CD4-positive, CD25-positive, alpha-beta regulatory T cell (primary cell): Measurements from ENCODE around the gene COL4A1. TPM values are rescaled to one million over a fixed set of nuclear protein-coding genes. Genes with fewer than 3 reads are reported as not detected.

ENCODE experiments used
- ATAC-seq, 2 donors: fragments of 150-1000 bp; cut with Tn5 transposase; one replicate each; pipeline ENCODE4 v1.10.0; 2021; ENCODE audit warnings: low read depth in 2 of 2, moderate number of reproducible peaks in 2 of 2, moderate library complexity in 1 of 2
- DNase-seq, 3 donors: peaks; one replicate each; pipeline versions ENCODE4 v3.0.0 to v3.0.0-alpha.2; 2012 to 2022; ENCODE audit warnings: mixed read lengths in 1 of 3
- H3K27ac ChIP-seq: one replicate; pipeline ENCODE4 v1.7.0; 2013; ENCODE audit warnings: mild to moderate bottlenecking, low read length; ENCODE audit not compliant: insufficient read depth, poor library complexity, severe bottlenecking
- H3K27me3 ChIP-seq: one replicate; pipeline ENCODE4 v1.7.0; 2013; ENCODE audit warnings: low read length; ENCODE audit not compliant: control insufficient read depth, insufficient read depth
- H3K36me3 ChIP-seq: one replicate; pipeline ENCODE4 v1.7.0; 2013; ENCODE audit warnings: mild to moderate bottlenecking, low read length, moderate library complexity; ENCODE audit not compliant: control insufficient read depth, insufficient read depth
- H3K4me1 ChIP-seq: 2 replicates; pipeline ENCODE4 v1.7.0; 2013; ENCODE audit warnings: mild to moderate bottlenecking, low read length; ENCODE audit not compliant: insufficient read depth, control insufficient read depth, poor library complexity, severe bottlenecking
- H3K4me3 ChIP-seq: one replicate; pipeline ENCODE4 v1.7.0; 2013; ENCODE audit warnings: low read depth, mild to moderate bottlenecking, low read length, moderate library complexity
- H3K9me3 ChIP-seq, 2 experiments: 1 replicate in 1 of 2; 2 replicates in 1 of 2; pipeline ENCODE4 v1.7.0; 2013; ENCODE audit warnings: low read length in 2 of 2, mild to moderate bottlenecking in 1 of 2, moderate library complexity in 1 of 2; ENCODE audit not compliant: control insufficient read depth in 2 of 2
- H3K27ac Mint-ChIP-seq, 3 donors: one replicate each; pipeline ENCODE4 v1.8.0; 2020 to 2022; ENCODE audit warnings: mild to moderate bottlenecking in 3 of 3, mixed read lengths in 3 of 3, moderate library complexity in 2 of 3
- H3K27me3 Mint-ChIP-seq: one replicate; pipeline ENCODE4 v1.8.0; 2022; ENCODE audit warnings: mild to moderate bottlenecking, mixed read lengths
- H3K36me3 Mint-ChIP-seq: one replicate; pipeline ENCODE4 v1.8.0; 2020; ENCODE audit warnings: mixed read lengths
- H3K4me1 Mint-ChIP-seq, 4 donors: one replicate each; pipeline ENCODE4 v1.8.0; 2020 to 2022; ENCODE audit warnings: mixed read lengths in 4 of 4, mild to moderate bottlenecking in 1 of 4
- H3K4me3 Mint-ChIP-seq, 4 donors: one replicate each; pipeline ENCODE4 v1.8.0; 2020 to 2022; ENCODE audit warnings: mild to moderate bottlenecking in 4 of 4, mixed read lengths in 4 of 4, moderate library complexity in 3 of 4
- H3K9me3 Mint-ChIP-seq, 7 donors: one replicate each; pipeline ENCODE4 v1.8.0; 2020 to 2022; ENCODE audit warnings: mixed read lengths in 7 of 7, mild to moderate bottlenecking in 3 of 7, moderate library complexity in 2 of 7
- polyA plus RNA-seq, 4 donors: library from polyadenylated mRNA; unstranded; fragments of 300-500 nt; fragmentation: Illumina TruSeq; gene quantifications; one replicate each; pipeline ENCODE4 v1.2.3, GENCODE V29; 2021
- total RNA-seq: library from RNA; stranded (reverse); gene quantifications from one replicate; pipeline ENCODE4 v1.2.3, GENCODE V29; 2022

The COL4A1 gene
- total and polyA plus RNA-seq, 5 donors from 2014 or later = not detected

- Mint-ChIP-seq H3K36me3 (no peaks in the 10 kb centered on the region), H3K4me3 (no peak overlapping the region), H3K9me3 (no peaks in the 10 kb centered on the region), H3K27me3 (no peaks in the 10 kb centered on the region), H3K4me1 (no peaks in the 10 kb centered on the region), H3K27ac (no peak overlapping the region)
- H3K9me3 ChIP-seq = no peaks in the 10 kb centered on the region
- H3K36me3 ChIP-seq = no peaks in the 10 kb centered on the region
- no peaks in the 10 kb centered on the region for H3K4me1 ChIP-seq
- no peak overlapping the region for H3K27ac ChIP-seq
- ATAC-seq = no peak
- H3K27me3 ChIP-seq = no peaks in the 10 kb centered on the region
- H3K4me3 ChIP-seq = no peak overlapping the region
- DNase-seq = no peak
Measured at GRCh38 chr13:110237875-110238817, 68.8 kb downstream of the COL4A1 start.

GRCh38 chr13:110236831-110237261 lies 70.1 kb downstream of the COL4A1 start:
- no peak for ATAC-seq
- Histone ChIP-seq H3K27ac (no peak overlapping the region), H3K36me3 (no peaks in the 10 kb centered on the region), H3K9me3 (no peaks in the 10 kb centered on the region), H3K4me1 (no peaks in the 10 kb centered on the region), H3K4me3 (no peak overlapping the region), H3K27me3 (no peaks in the 10 kb centered on the region)
- no peak overlapping the region for H3K27ac Mint-ChIP-seq
- DNase-seq = no peak
- no peaks in the 10 kb centered on the region for H3K27me3 Mint-ChIP-seq
- H3K4me3 Mint-ChIP-seq = no peak overlapping the region
- no peaks in the 10 kb centered on the region for H3K4me1 Mint-ChIP-seq
- H3K36me3 Mint-ChIP-seq = no peaks in the 10 kb centered on the region
- H3K9me3 Mint-ChIP-seq = no peaks in the 10 kb centered on the region

GRCh38 chr13:110236431-110236830 lies 70.5 kb downstream of the COL4A1 start:
- DNase-seq = no peak
- no peak overlapping the region for H3K4me3 ChIP-seq
- no peaks in the 10 kb centered on the region for H3K9me3 ChIP-seq
- no peak for ATAC-seq
- Mint-ChIP-seq H3K4me3 (no peak overlapping the region), H3K27me3 (peaks cover 3% of the 10 kb centered on the region), H3K4me1 (no peaks in the 10 kb centered on the region), H3K27ac (no peak overlapping the region), H3K36me3 (no peaks in the 10 kb centered on the region), H3K9me3 (no peaks in the 10 kb centered on the region)
- no peaks in the 10 kb centered on the region for H3K27me3 ChIP-seq
- H3K4me1 ChIP-seq = no peaks in the 10 kb centered on the region
- H3K27ac ChIP-seq = no peak overlapping the region
- H3K36me3 ChIP-seq = no peaks in the 10 kb centered on the region

- Histone ChIP-seq H3K27me3 (no peaks in the 10 kb centered on the region), H3K9me3 (no peaks in the 10 kb centered on the region), H3K27ac (no peak overlapping the region), H3K36me3 (no peaks in the 10 kb centered on the region), H3K4me3 (no peak overlapping the region), H3K4me1 (no peaks in the 10 kb centered on the region)
- DNase-seq (no peak), ATAC-seq (no peak)
- H3K4me3 Mint-ChIP-seq = no peak overlapping the region
- H3K9me3 Mint-ChIP-seq = peaks cover 0 to 2% (median 0%) of the 10 kb centered on the region in 7 donors
- no peaks in the 10 kb centered on the region for H3K4me1 Mint-ChIP-seq
- peaks cover 4% of the 10 kb centered on the region for H3K27me3 Mint-ChIP-seq
- H3K36me3 Mint-ChIP-seq = no peaks in the 10 kb centered on the region
- H3K27ac Mint-ChIP-seq = no peak overlapping the region
Measured at GRCh38 chr13:110234532-110234931, 72.4 kb downstream of the COL4A1 start.

GRCh38 chr13:110233951-110234280 lies 73.0 kb downstream of the COL4A1 start:
- H3K4me3 Mint-ChIP-seq = no peak overlapping the region

GRCh38 chr13:110233181-110233950 lies 73.6 kb downstream of the COL4A1 start:
- no peak for DNase-seq
- H3K4me3 ChIP-seq = no peak overlapping the region
- H3K27me3 ChIP-seq = no peaks in the 10 kb centered on the region
- H3K4me1 ChIP-seq = no peaks in the 10 kb centered on the region
- Mint-ChIP-seq H3K27ac (no peak overlapping the region), H3K4me3 (no peak overlapping the region), H3K4me1 (no peaks in the 10 kb centered on the region), H3K36me3 (no peaks in the 10 kb centered on the region), H3K27me3 (peaks cover 4% of the 10 kb centered on the region), H3K9me3 (peaks cover 0 to 2% (median 0%) of the 10 kb centered on the region in 7 donors)
- no peaks in the 10 kb centered on the region for H3K36me3 ChIP-seq
- no peak for ATAC-seq
- no peaks in the 10 kb centered on the region for H3K9me3 ChIP-seq
- H3K27ac ChIP-seq = no peak overlapping the region

More at GRCh38 chr13:110233951-110234280, 73.0 kb downstream of the COL4A1 start:
- H3K27me3 ChIP-seq = no peaks in the 10 kb centered on the region
- H3K9me3 ChIP-seq = no peaks in the 10 kb centered on the region
- H3K36me3 ChIP-seq = no peaks in the 10 kb centered on the region
- no peaks in the 10 kb centered on the region for H3K4me1 ChIP-seq
- Mint-ChIP-seq H3K4me1 (no peaks in the 10 kb centered on the region), H3K27me3 (peaks cover 4% of the 10 kb centered on the region), H3K36me3 (no peaks in the 10 kb centered on the region), H3K9me3 (peaks cover 0 to 2% (median 0%) of the 10 kb centered on the region in 7 donors), H3K27ac (no peak overlapping the region)
- no peak overlapping the region for H3K4me3 ChIP-seq
- DNase-seq (no peak), ATAC-seq (no peak)
- no peak overlapping the region for H3K27ac ChIP-seq

GRCh38 chr13:110232756-110233155 lies 74.2 kb downstream of the COL4A1 start:
- H3K4me1 ChIP-seq = no peaks in the 10 kb centered on the region
- H3K27me3 Mint-ChIP-seq = peaks cover 4% of the 10 kb centered on the region
- ATAC-seq (no peak), DNase-seq (no peak)
- H3K27ac Mint-ChIP-seq = no peak overlapping the region
- H3K27me3 ChIP-seq = no peaks in the 10 kb centered on the region
- no peak overlapping the region for H3K27ac ChIP-seq
- H3K4me3 Mint-ChIP-seq = no peak overlapping the region
- H3K36me3 Mint-ChIP-seq = no peaks in the 10 kb centered on the region
- H3K36me3 ChIP-seq = no peaks in the 10 kb centered on the region
- no peak overlapping the region for H3K4me3 ChIP-seq
- no peaks in the 10 kb centered on the region for H3K9me3 ChIP-seq
- H3K4me1 Mint-ChIP-seq = no peaks in the 10 kb centered on the region
- H3K9me3 Mint-ChIP-seq = peaks cover 0 to 2% (median 0%) of the 10 kb centered on the region in 7 donors
